Activated gamma-delta T cell (primary cell): ENCODE results near the gene ZFP92.

ENCODE experiments used
- DNase-seq: peaks from one replicate; lab custom pipeline; 2025; lab: John Stamatoyannopoulos, UW

Gene ZFP92

DNA sequence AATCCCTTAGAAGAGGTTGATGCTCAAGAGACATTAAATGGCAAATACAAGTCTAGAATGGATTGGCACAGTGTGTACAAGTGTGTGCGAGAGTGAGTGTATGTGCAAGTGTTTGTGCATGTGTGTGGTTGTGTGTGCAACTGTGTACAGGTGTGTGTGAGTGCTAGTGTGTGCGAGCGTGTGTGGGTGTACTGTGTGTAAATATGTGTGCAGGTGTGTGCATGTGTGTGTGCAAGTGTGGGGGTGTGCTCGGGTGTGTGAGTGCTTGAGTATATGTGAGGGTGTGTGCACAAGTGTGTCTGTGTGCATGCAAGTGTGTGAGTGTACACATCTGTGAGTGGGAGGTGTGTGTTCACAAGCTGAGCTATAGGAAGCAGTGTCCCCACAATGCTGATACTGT lies 28.7 kb downstream of the ZFP92 start:
- no peak for DNase-seq

DNA sequence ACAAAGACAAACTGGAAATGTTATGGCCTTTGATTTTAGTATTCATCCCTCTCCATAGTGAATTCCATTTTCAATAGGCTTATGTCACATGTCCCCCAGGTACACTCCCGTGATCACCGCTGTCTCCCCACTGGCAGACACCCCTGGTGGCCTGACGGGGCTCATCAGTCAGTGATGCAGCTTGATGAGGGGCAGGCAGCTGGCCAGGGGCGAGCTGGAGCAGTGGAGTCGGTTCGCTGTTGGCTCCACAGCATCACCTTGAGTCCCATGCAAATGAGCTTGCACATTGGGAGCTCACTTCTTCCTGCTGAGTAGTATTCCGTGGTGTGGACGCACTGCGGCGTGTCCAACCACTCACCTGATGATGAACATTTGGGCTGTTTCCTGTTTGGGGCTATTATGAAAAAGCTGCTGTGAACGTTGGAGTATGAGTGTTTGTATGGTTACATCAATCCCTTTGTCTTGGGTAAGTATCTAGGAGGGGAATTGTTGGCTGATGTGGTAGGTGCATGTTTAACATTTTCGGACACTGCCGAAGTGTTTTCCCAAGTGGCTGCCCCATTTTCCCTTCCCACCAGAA lies 29.4 kb downstream of the ZFP92 start:
- no peak for DNase-seq

DNA sequence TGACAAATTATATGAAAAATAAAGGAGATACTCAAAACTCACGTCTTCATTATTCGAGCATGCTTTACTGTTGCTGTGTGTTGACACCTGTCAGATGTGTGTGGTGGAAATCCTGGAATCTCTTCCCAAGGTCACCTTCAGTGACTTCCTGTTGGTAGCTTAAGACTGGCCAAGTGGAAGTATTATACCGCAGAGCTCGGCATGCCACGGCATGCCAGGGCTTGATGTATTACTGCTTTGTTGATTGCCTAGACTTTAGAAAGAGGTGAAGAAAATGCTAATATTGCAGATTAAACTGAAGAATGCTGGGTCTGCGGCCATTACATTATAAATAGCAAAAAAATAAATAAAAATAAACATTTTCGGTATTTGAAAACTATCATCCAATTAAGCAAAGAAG lies 30.0 kb downstream of the ZFP92 start:
- no peak for DNase-seq

DNA sequence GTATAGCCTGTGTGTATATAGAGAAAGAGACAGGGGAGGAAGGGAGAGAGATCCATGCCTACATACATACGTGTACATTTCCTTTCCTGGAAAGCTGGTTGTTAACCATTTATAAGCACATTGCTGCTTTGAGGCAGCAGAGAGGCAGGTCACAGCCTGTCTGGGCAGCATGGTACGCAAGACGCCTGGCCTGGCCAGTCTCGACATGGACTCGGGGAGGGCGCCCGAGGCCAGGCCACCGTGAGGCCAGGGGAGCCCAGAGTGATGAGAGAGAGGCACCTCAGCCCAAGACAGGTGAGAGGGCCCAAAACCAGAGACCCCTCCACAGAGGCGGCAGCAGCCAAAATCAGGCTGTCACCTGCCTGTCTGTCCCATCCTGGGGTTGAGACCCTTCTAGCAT lies 30.7 kb downstream of the ZFP92 start:
- no peak for DNase-seq

DNA sequence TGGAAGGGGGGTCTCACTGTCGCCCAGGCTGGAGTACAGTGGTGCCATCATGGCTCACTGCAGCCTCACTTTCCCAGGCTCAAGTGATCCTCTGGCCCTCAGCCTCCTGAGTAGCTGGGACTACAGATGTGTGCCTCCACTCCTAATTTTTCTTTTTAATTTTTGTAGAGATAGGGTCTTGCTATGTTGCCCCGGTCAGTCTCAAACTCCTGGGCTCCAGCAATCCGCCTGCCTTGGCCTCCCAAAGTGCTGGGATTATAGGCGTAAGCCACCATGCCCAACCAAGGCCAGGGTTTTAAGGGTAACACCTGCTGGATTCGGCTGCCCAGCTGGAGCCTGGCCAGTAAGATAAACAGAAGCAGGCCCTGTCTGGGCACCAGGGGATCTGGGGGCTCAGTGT lies 31.2 kb downstream of the ZFP92 start:
- no peak for DNase-seq

DNA sequence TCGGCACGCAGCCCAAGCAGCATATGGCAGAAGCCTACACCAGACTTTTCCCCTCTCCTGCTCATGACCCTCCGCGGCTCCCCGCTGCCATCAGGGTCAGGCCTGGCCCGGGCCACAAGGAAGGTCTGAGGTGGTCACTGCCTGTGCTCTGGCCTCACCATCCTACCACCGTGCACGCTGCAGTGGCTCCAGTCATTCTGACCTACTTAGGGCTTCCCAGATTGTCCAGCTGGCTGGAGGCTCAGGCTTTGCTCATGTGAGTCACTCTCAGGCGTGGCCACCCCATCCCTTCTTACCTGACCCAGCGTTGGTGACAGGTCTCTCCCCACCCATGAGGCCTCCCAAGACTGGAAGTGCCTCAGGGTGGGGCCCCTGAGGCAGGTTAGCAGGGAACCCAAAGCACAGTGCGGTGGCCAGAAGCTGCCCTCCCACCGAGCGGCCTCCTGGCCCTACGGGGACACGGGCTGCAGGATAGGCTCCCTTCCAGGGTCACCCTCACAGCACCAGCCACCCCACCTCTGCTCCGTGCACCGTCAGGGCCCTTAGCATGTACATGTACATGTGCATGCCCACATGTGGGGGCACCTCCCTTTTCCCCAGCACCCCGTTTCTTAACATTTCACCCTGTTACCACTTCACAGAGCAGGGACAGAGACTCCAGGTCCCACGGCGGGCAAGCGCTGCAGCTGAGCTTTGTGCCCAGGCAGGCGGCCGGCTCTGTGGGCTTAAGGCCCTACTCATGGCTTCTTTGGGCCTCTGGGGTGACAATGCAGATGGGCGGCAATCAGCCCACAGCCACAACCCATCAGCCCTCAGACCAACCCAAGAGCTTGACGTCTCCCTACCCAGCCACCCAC lies 32.4 kb downstream of the ZFP92 start:
- no peak for DNase-seq

DNA sequence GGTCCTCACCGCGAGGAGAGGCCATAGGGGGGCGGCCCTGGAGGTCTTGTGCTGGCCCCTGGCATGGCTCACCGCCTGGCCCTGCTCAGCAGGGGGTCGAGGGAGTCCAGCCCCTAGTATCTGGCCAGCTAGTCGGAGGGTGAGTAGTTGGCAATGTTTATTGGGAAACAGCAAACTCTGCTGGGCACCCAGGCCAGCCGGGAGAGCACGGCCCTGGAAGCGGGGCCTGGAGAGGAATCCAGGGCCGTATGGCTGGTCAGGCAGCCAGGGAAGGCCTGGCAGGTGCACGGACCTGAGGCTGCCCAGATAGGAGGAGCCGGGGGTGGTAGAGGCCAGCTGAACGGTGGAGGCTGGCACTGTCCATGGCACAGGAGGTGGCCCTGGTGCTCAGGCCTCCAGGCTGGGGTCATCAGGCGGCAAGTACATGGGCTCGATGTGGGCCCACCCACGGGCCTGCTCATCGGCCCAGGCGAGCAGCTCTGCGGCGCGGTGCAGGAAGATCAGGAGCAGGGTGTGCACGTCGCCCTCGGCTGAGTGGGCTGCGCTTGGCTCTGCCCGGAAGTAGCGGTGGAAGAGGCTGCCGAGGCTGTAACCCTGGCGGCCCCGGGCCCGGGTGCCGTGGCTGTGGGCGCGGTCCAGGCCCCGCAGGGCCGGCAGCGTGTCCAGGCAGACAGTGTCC lies 33.2 kb downstream of the ZFP92 start:
- DNase-seq, result no peak

DNA sequence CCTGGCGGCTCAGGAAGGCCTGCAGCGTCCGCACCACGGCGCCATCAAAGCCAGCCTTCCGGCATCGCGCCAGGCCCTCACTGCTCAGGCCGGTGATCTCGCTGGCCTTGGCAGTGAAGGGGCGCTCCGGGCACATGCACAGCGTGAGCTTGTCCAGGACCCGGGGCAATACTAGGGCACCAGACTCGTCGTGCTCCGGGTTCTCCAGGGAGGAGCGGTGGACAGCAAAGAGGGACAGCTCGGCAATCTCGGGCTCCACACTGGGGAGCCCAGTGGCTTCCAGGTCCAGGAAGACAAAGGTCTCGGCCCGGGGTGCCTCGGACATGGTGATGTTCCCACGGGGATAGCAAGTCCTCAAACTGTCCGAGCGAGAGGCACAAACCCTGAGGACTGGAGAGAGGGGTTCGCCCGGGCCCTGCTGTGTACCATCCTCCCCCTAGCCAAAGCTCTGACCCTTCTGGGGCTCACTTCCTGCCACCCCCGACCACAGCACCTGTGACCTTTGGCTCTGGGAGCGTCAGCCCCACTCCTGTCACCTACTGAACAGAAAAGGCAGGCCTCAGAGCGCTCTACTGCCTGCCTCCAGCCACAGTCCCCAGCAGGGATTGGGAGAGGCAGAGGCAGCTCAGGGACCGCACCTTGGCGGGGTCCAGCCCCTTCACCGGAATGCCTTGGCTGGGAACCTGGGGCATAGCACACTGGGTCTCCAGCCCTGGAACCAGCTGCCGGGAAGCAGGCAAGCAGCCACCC lies 34.0 kb downstream of the ZFP92 start:
- DNase-seq, result no peak

DNA sequence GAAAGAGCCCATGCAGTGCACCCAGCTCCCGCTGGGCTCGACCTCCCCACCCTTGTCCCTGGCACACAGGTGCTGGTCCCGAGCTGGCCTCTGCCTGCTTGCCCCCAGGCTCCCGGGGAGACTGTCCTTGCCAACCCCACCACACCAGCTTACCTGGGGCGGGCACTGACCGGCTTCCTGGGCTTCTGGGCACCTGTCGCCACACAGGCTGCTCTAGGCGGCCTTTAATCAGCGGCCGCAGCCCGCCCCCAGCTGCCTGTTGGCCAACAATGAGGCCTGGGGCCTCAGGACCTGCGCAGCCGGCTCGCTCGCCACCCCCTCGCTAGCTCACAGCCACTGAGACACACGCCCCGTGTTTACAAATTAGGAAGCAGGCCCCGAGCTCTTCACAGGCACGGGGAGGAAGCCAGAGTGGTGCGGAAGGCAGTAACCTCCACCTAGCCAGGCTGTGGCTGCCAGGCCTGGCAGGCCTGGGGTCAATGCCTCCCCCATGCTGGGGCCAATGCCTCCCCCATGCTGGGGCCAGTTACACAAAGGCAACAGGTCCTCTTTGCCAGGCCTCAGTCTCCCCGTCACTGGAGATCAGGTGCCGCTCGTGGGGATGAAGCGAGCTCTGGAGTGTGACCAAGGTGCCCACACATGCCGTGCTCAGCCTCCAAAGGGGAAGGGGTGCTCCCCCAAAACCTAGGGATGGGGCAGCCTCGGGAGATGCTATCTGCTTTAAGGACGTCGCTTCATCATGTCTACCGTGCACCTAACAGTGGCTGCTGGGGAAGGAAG lies 34.8 kb downstream of the ZFP92 start, which contains the start of gene TREX2:
Gene TREX2 (minus strand): TSS at position 201 of the 780 bp plus-strand sequence. CDS start 626 bp downstream, outside the sequence.
- DNase-seq, result no peak

DNA sequence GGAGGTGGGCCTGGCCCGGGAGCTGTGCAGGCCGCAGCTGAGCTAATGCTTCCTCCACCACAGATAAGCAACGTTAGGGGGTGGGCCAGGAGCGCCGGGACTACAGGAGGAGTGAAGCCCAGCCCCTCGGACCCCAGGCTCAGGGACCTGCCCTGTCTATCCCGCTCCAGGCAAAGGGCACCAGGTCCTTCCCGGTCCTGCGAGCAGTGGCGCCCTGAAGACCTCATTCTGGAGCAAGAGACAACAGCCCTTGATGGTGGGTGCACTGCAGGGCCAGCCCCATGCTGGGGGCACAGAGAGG lies 35.3 kb downstream of the ZFP92 start:
- DNase-seq, result no peak

DNA sequence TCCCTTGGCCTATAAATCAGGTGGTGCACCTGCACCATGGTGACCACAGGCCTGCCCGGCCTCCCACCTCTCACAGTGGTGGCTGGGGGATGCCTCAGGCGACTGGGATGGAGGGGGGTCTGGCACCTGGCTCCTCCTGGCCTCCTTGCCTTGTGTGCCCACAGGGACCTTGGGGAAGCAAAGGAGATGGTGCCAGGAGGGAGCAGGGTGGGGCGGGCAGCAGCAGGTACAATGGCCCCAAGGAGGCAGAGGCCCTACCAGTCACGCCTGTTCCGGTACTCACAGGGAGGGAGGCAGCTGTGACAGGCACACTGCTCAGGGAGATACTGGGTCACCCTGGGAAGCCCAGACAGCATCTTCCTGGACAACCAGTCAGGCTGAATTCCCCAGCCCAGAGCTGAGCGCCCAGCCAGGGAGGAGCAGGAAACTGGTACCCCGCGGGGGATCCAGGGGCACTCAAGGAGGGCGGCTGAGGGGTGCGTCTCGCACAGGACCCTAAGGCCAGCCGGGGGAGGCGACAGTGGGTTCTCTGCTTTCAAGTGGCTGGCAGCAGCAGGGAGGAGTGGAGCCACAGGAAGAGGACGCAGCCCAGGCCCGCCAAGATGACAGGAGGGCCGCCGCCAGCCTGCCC lies 35.8 kb downstream of the ZFP92 start:
- no peak for DNase-seq

DNA sequence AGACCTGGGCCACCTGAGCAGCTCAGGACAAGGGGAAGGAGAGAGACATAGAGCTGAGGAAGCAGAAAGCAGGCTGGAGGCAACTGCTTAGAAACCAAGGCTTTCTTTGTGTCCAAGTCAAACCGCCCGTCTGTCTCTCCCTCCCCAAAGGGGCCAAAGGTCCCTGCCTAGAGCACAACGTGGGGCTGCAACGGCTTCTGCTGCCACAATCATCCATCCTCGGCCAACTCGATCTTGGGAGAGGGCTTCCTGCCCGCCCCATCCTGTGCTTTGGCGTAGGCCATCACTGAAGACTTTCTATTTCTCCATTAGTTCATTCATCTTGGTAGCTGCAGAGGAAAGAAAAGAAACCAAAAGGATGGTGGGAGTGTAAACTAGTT lies 36.3 kb downstream of the ZFP92 start:
- DNase-seq, result no peak

DNA sequence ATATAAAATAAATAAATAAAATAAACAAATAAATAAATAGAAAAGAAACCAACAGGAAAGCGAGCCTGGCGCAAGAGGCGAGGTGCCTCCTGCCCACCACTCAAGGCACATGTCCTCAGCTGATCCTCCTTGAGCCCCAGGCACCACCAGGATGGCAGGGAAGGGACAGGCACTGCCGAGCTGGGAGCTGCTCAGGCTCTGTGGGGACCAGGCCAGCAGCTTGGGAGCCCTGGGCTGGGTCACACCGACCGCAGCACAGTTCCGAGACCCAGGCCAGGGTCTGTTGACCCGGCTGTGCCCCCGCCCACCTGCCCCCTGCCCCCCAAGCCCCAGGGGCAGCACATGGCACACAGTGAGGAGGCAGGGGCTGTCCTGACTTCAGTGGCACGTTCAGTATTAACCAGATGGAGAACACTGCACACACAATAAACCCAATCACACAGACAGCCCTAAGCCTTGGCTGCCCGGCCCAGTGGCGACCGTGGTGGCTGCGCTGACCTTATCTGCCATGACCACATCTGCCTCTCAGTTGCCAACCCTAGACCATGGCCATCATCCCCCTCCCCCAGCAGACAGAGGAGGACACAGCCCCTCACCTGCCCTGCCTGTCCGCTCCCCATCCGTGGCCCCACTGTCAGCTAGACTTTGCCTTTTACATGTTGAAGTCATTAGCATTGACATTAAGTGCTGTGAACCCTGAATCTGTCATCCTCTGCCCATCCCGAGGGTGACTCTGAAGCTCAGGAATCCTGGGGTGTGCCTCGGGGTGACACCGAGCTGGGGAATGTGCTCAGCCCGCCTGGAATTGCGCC lies 37.5 kb downstream of the ZFP92 start:
- no peak for DNase-seq

DNA sequence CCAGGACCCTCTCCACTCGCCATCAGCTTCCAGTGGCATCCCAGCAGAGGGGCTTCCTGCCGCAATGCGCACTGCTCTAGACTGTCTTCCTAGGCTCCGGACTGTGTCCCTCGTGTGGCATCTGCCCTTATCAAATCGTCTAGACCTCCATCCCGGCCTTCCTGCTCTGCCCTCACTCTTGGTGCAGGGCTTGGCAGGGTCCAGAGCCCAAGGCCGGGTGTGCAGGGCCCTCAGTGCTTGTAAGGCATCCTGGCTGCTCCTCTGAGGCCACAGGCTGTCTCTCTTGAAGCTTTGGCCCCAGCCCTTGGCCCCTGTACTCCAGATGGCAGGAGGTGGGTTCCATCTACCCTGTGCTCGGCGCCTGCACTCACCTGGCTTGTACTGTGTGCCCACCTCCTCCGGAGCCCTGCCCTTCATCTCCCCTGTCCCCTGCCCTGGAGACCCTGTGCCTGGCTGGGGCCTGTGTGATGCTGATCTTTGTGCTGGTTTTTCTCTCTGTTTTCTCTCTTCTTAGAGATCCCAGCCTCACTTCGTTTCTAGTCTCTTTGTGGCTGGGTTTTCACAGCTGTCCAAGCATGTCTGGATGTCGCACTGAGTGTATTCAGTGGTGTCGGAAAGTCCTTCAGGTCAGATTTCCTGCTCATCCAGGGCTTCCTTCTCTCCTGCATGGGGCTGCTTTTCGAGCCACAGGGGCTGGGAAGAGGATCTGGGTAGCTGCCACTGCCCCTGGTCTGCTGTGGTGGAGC lies 38.3 kb downstream of the ZFP92 start:
- DNase-seq, result no peak

DNA sequence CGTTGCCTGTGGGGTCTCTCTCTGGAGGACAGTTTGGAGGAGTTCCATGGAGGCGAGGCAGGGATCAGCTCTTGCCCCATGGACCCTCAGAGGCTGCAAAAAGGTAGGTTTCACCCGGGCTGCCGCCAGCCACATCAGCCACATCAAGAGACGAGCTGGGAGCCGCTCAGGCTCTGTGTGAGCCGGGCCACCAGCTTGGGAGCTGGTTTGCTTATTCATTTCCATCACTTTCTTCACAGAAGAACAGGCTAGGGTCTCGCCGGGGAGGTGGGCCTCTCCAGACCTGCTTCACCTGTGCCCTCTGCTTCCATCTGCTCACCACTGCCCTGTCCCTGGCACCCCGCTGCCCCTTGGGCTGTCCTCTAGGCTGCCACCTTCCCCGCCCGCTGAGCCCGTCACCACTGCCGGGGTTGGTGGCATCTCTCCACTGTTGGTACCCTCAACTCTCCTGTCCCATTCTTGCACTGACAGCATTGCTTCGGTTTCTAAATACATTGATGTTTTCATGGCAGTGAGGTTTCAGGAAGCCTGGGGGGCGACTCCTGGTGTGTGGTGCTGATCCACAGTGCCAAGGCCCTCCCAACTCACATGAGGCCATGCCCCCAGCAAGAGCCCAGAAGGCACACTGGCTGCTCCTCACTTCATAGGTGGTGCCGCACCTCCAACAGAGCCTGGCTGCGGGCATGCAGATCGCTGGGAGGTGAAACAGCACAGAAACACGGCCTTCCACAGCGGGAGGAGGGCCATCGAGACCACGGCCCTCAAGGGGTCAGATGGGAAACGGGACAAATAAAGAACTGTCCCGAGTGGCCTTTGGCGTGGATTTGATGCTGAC lies 39.1 kb downstream of the ZFP92 start:
- no peak for DNase-seq

DNA sequence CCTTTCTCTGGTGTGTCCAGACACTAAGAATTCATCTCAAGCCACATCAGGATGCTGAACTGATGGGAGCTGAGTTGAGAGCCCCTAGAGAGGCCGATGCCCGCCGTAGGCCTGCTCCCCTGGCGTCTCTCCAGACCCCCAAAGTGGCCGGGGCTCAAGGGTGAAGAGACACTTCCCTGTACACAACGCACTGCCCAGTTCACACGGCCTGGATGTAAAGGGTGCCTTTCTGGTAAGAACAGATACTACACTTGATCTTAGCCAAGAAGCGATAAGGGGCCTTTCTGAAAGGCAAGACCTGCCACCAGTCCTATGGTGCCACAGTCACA lies 39.6 kb downstream of the ZFP92 start:
- no peak for DNase-seq

DNA sequence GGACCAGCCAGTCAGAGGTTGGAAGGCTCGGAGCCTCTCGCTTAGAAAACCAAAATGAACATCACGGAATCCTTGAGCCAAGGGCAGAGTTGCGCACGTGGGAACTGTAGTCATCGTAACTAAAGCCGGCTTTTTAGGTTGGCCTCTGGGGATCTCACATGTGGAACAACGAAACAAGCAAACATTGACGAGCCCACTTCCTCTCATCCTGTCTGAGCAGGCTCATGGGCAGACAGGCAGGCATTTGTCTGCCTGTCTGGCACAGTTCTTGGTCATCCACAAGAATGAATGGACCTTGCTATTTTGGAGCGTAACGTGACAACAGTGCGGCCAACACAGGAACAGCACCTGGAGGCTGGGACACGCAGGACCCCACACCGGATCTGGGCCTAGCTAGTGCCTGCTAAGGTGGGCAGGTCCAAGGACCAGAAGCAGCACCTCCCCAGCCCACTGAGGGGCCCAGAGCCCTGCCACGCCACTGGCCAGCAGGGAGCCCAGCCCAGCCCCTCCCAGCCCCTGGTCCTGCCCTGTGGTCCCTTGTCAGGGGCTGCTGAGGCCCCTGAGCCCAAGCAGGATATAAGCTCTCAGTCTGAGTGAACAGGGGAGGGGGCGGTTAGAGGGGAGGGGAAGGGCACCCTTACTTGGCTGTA lies 43.8 kb downstream of the ZFP92 start:
- no peak for DNase-seq

DNA sequence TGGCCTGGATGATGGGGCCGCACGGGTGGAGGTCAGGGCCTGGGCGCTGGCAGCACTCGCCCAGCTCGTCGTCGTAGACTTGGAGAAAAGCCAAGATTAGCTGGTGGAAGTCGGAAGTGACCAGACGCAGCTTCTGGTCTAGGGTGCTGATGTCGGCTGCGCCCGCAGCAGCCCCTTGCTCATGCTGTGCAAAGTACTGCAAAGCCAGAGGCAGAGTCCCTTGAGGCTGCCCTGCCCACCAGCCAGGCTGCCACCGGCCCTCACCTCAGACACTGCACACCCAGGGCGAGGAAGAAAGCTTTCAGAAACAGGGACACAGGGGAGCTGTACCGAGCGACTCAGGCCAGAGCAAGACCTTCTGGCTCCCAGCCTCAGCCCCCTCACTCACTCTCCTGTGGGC lies 44.3 kb downstream of the ZFP92 start:
- no peak for DNase-seq
